ENCODE data around the gene RNF2.

The RNF2 gene

DNA sequence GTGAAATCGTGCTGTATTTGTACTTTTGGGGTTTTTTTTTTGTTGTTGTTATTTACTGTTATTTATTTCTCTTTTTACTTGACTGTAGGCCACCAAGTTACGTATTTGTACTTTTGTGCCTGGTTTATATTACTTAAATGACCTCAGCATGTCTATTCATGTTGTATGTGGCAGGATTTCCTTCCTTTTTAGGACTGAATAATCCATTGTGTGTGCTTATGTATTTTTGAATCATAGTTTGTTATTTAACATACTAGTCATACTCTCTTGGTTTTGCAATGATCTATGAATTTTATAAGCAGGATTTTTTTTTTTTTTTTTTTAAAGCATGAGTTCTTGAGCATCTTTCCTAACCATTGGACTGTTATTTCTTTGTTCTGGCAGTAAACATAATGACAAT lies 51.2 kb downstream of the RNF2 start:
- no peak for DNase-seq

DNA sequence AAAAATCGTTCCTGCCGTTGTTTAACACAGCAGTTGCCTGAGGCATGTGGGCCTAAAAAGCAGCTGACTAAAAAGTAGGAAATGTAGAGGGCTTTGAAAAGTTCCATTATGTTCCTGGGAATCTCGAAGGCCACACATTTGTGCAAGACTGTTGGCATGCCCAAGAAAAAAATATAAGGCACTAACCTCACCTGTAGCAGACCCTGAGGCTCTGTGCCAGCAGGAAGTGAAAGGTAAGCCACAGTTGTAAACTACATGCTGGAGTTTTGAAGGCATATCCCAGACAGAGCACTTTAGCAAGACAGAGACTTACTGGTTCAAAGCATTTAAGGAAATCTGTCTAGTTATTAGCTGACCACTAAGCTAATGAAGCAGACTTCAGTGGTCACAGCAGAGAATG lies 58.7 kb downstream of the RNF2 start:
- DNase-seq = no peak

DNA sequence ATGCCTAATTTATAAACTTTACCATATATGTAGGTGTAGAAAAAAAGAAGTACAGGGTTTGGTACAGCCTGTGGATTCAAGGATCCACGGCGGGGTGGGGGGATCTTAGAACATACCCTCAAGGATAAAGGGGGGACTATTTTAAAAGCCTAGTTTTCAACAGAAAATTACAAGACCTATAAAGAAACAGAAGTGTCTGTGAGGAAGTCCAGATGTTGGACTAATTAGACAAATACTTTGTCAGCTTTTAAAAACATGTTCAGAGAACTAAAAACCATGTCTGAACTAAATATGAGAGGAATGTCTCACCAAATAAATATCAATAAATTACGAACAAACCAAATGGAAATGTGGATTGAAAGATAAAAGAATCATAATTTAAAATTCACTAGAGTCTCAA lies 59.8 kb downstream of the RNF2 start:
- no peak for DNase-seq

- no peak for DNase-seq
These were observed 63.0 kb downstream of the RNF2 start for GRCh38 chr1:185108321-185108720.

- DNase-seq = no peak
These were observed 64.8 kb downstream of the RNF2 start for GRCh38 chr1:185110145-185110544.

GRCh38 chr1:185111873-185112272 lies 66.5 kb downstream of the RNF2 start:
- no peak for DNase-seq

DNA sequence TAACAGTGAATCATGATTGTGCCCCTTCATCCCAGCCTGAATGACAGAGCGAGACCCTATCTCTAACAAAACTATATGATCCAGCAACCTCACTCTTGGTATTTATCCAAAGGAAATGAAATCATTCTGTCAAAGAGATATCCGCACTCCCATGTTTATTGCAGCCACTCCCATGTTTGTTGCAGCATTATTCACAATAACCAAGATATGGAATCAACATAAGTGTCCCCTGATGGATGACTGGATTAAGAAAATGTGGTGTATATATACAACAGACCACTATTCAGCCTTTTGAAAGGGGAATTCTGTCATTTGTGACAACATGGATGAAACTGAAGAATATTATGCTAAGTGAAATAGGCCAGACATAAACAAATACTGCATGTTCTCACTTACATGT lies 67.0 kb downstream of the RNF2 start:
- no peak for DNase-seq

DNA sequence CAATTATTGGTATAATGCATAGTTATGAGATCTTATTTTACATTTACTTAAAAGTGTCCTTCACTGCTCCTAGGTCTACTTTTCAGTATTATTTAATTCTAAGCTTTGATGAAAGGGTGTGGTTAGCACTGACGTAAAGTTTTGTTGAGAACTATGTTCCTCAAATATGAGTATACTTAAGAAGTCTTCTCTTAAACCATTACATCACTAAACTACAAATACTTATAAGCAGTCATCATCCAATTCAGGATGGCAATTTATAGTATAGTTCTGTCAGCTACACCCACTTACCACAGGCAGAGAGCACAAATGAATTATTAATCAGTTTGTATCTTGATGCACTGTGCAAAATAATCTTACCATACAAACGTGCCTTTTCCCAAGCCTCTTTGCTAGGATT lies 84.3 kb downstream of the RNF2 start:
- no peak for DNase-seq

GRCh38 chr1:185132534-185132933 lies 87.2 kb downstream of the RNF2 start:
- DNase-seq = no peak

DNA sequence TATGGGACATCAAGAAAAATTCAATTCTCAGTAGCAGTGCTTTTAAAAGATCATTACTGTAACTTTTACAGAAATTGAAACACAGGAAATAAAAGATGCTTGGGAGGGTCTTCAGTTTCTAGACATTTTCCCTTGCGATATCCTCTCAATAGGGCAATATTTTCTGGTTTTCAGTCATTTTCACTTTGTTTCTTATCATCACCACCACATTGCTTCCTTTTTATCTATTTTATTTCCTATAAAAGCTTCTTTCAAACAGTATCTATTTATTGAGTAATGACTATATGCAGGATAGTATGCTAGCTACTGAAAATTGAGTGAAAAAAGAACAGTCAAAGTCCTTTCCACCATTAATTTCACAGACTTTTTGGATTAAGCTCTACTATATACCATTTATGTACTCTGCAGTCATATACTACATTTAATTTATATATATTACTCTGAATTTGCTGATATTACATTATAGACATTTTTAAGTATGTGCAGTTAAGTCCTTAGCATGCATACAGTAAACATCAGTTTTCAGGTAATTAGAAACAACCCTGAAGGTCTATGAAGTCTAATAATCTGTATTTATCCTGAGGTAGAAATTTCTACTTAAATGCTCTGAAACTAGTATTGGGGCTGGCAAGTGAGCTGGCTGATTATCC lies 92.7 kb downstream of the RNF2 start:
- DNase-seq = no peak

GRCh38 chr1:185139246-185139645 lies 93.9 kb downstream of the RNF2 start:
- DNase-seq = no peak

DNA sequence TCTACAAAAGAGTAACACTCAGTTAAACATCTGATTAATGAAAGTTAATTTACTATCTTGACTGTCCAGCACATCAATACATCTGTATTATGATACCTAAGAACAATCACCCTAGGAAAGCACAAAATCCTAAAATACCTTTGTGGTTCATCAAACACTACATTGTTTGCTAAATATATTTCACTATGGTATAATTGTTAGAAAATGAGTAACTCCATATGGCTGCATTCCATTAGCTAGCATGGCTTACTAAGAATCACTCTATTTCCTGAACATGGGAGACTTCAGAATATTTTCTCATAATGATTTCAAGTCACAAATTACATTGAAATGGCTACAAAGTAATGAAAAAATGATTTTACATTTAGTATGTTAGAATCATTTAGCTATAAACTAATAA lies 98.9 kb downstream of the RNF2 start:
- no peak for DNase-seq

- DNase-seq = no peak
These were observed 105.9 kb downstream of the RNF2 start for GRCh38 chr1:185151215-185151614.

All from activated gamma-delta T cell (primary cell).